K562 (cell line): ENCODE measurements around the gene FBXL4. TPM values are rescaled to one million over a fixed set of nuclear protein-coding genes. Genes with fewer than 3 reads are reported as not detected.

ENCODE experiments used
- ATAC-seq: fragments of 200-7000 bp; cut with Tn5 transposase; 3 replicates; pipeline ENCODE4 v1.9.1; 2020; ENCODE audit warnings: moderate library complexity
- BruUV-seq: library from RNA; stranded (reverse); fragments of 400-500 nt; replicated peaks from 2 replicates; lab custom pipeline; 2021; lab: Mats Ljungman, UMichigan
- CTCF ChIA-PET: fragments of 300-600 bp; formaldehyde crosslinking; extraction: SDS; loops from one replicate; lab custom pipeline; 2021; ENCODE audit warnings: low intra/inter-chr PET ratio; lab: Yijun Ruan, JAX
- POLR2A ChIA-PET: fragments of 300-600, 350-650 bp; sonication (Branson Sonifier 250); formaldehyde crosslinking; extraction: SDS; loops from one replicate; lab custom pipeline; 2021; ENCODE audit warnings: antibody characterized with exemption, inconsistent platforms; lab: Yijun Ruan, JAX
- DNase-seq, 4 experiments: peaks; one replicate each; pipeline versions ENCODE4 v3.0.0 to v3.0.0-alpha.2; 2011 to 2018; ENCODE audit warnings: low spot score in 3 of 4, mixed read lengths in 3 of 4; ENCODE audit errors: extremely low read depth in 1 of 4
- FAIRE-seq: peaks from 2 replicates; lab custom pipeline; 2011; peaks lifted over from hg19 to GRCh38; lab: Jason Lieb, UNC
- H2AFZ ChIP-seq: 2 replicates; pipeline ENCODE4 v1.6.0; 2011; ENCODE audit warnings: low read depth, low read length, control low read depth, inconsistent platforms
- H3K27ac ChIP-seq: fragments of 200-600 bp; 3 replicates; pipeline ENCODE4 v1.8.0; 2011; ENCODE audit warnings: low read depth, mild to moderate bottlenecking, control low read depth, inconsistent platforms, low read length, moderate library complexity, mixed read lengths; ENCODE audit errors: extremely low read depth
- H3K27me3 ChIP-seq, 2 experiments: fragments of 300-600 bp in 1 of 2; 2 replicates in 1 of 2; 3 replicates in 1 of 2; pipeline versions ENCODE4 v1.6.0 to v1.8.0; 2011; ENCODE audit warnings: inconsistent platforms in 2 of 2, low read length in 2 of 2, mild to moderate bottlenecking in 1 of 2, mixed read lengths in 1 of 2, moderate library complexity in 1 of 2; ENCODE audit not compliant: control insufficient read depth in 2 of 2, insufficient read depth in 2 of 2
- H3K36me3 ChIP-seq: fragments of 300-600 bp; 3 replicates; pipeline ENCODE4 v1.8.0; 2011; ENCODE audit warnings: mild to moderate bottlenecking, low read length, inconsistent platforms; ENCODE audit not compliant: control insufficient read depth, insufficient read depth
- H3K4me1 ChIP-seq, 2 experiments: fragments of 200-600 bp in 1 of 2; replicated peaks in 1 of 2; 2 replicates in 1 of 2; 3 replicates in 1 of 2; pipeline versions ENCODE4 v1.5.1 to v1.8.0; 2011; ENCODE audit warnings: inconsistent platforms in 2 of 2, low read length in 2 of 2, mild to moderate bottlenecking in 1 of 2, mixed read lengths in 1 of 2, moderate library complexity in 1 of 2; ENCODE audit not compliant: control insufficient read depth in 2 of 2, insufficient read depth in 2 of 2
- H3K4me2 ChIP-seq: 2 replicates; pipeline ENCODE4 v1.6.1; 2011; ENCODE audit warnings: low read length, control low read depth, inconsistent platforms, mixed read lengths; ENCODE audit not compliant: insufficient read depth
- H3K4me3 ChIP-seq: fragments of 200-600 bp; sonication (generic), shearing (Covaris generic); 2 replicates; pipeline ENCODE4 v1.5.1; 2016; ENCODE audit warnings: control low read depth, inconsistent platforms
- H3K79me2 ChIP-seq: fragments of 200-600 bp; 3 replicates; pipeline ENCODE4 v1.8.0; 2011; ENCODE audit warnings: low read length, inconsistent platforms; ENCODE audit not compliant: control insufficient read depth, insufficient read depth
- H3K9ac ChIP-seq, 2 experiments: 2 replicates each; pipeline versions ENCODE4 v1.6.0 to v1.6.1; 2011; ENCODE audit warnings: low read depth in 2 of 2, low read length in 2 of 2, control low read depth in 1 of 2, inconsistent platforms in 1 of 2, mild to moderate bottlenecking in 1 of 2, mixed read lengths in 1 of 2; ENCODE audit not compliant: insufficient read depth in 1 of 2
- H3K9me1 ChIP-seq: one replicate; pipeline ENCODE4 v1.6.0; 2011; ENCODE audit warnings: inconsistent platforms, mild to moderate bottlenecking, low read length, moderate library complexity; ENCODE audit not compliant: control insufficient read depth, insufficient read depth
- H3K9me3 ChIP-seq: replicated peaks from 2 replicates; pipeline ENCODE4 v1.5.1; 2011; ENCODE audit warnings: low read depth, low read length, inconsistent platforms; ENCODE audit not compliant: control insufficient read depth, insufficient read depth
- H4K20me1 ChIP-seq: replicated peaks from 2 replicates; pipeline ENCODE4 v1.6.1; 2011; ENCODE audit warnings: low read length, inconsistent platforms, mixed read lengths; ENCODE audit not compliant: control insufficient read depth, insufficient read depth
- CBX5 ChIP-seq: IDR thresholded peaks from 2 replicates; pipeline ENCODE4 v1.6.1; 2014; ENCODE audit warnings: low read depth, borderline replicate concordance
- CCNT2 ChIP-seq: IDR thresholded peaks from 2 replicates; pipeline ENCODE4 v1.6.1; 2011; ENCODE audit warnings: borderline replicate concordance, low read depth, mild to moderate bottlenecking, moderate library complexity, mixed read lengths, low read length; ENCODE audit not compliant: insufficient read length; ENCODE audit errors: extremely low read depth
- ESRRB ChIP-seq: fragments of 250-450 bp; sonication (Bioruptor Pico); IDR thresholded peaks from 2 replicates; pipeline ENCODE4 v1.5.0; 2020; ENCODE audit warnings: mild to moderate bottlenecking, moderate library complexity, borderline replicate concordance
- EWSR1 ChIP-seq: fragments of 450-650 bp; IDR thresholded peaks from 2 replicates; pipeline ENCODE4 v1.6.1; 2018; ENCODE audit warnings: borderline replicate concordance, mild to moderate bottlenecking, low read depth, moderate library complexity; ENCODE audit not compliant: partially characterized antibody
- KDM1A ChIP-seq, 2 experiments: fragments of 450-650 bp; IDR thresholded peaks; 2 replicates each; pipeline ENCODE4 v1.6.1; 2016; ENCODE audit warnings: mild to moderate bottlenecking in 2 of 2
- NFXL1 ChIP-seq: fragments of 450-650 bp; formaldehyde crosslinking; IDR thresholded peaks from 2 replicates; pipeline ENCODE4 v1.4.0; 2021; ENCODE audit warnings: mild to moderate bottlenecking
- PCBP1 ChIP-seq: fragments of 200-400 bp; formaldehyde crosslinking; IDR thresholded peaks from 2 replicates; pipeline ENCODE4 v1.6.1; 2018; ENCODE audit warnings: mild to moderate bottlenecking, low read depth, low read length; ENCODE audit not compliant: poor library complexity, severe bottlenecking
- PHF20 ChIP-seq: fragments of 450-650 bp; IDR thresholded peaks from 2 replicates; pipeline ENCODE4 v1.6.1; 2018; ENCODE audit not compliant: partially characterized antibody
- POLR2AphosphoS5 ChIP-seq: IDR thresholded peaks from 2 replicates; pipeline ENCODE4 v1.6.1; 2011; ENCODE audit warnings: mild to moderate bottlenecking, low read depth, low read length, moderate library complexity; ENCODE audit not compliant: control insufficient read depth, insufficient read depth
- TAF1 ChIP-seq: IDR thresholded peaks from 2 replicates; pipeline ENCODE4 v1.6.1; 2011; ENCODE audit warnings: mild to moderate bottlenecking, low read length, moderate library complexity; ENCODE audit not compliant: insufficient read depth, control insufficient read depth, severe bottlenecking; ENCODE audit errors: extremely low read depth
- TCFL5 ChIP-seq: fragments of 250-450 bp; sonication (Bioruptor Pico); conservative IDR thresholded peaks from 2 replicates; pipeline ENCODE4 v1.6.1; 2021; ENCODE audit warnings: mild to moderate bottlenecking, moderate library complexity, matching md5 sums
- THRAP3 ChIP-seq: fragments of 450-650 bp; IDR thresholded peaks from 2 replicates; pipeline ENCODE4 v1.6.1; 2016; ENCODE audit warnings: mild to moderate bottlenecking, inconsistent platforms, borderline replicate concordance
- ZKSCAN3 ChIP-seq: fragments of 250-450 bp; sonication (Bioruptor Pico); IDR thresholded peaks from 2 replicates; pipeline ENCODE4 v1.4.0; 2020
- ZNF224 ChIP-seq: sonication (generic); formaldehyde crosslinking; IDR thresholded peaks from 2 replicates; pipeline ENCODE4 v1.8.0; 2022; ENCODE audit warnings: mild to moderate bottlenecking, missing genetic modification reagents
- WGBS: fragments of 100-300 bp; shearing (Covaris generic); methylation state at CpG from one replicate; pipeline ENCODE4 v1.1.6; 2016; ENCODE audit warnings: low coverage, mixed read lengths; ENCODE audit not compliant: insufficient coverage; ENCODE audit errors: missing lambda C conversion rate; 5-methylcytosine and 5-hydroxymethylcytosine counted together
- in situ Hi-C: fragments of 300-500 bp; cut with MboI; formaldehyde crosslinking; loops from 4 replicates; pipeline ENCODE4 v1.15.0; 2018; ENCODE audit warnings: inconsistent platforms, mixed read lengths
- intact Hi-C: fragments of 100-400 bp; cut with micrococcal nuclease; formaldehyde crosslinking; loops from 2 replicates; pipeline ENCODE4 v1.14.2; 2022
- polyA plus RNA-seq, 8 experiments: library from polyadenylated mRNA; depleted of rRNA in 4 of 8; stranded (reverse) in 5 of 8; unstranded in 3 of 8; fragments of >200 nt; fragmentation: Nextera tagmentation in 2 of 8; fragmentation: Illumina TruSeq in 1 of 8; extraction: Ambion mirVana in 2 of 8; extraction: Trizol in 1 of 8; gene quantifications; 2 replicates each; pipeline versions ENCODE4 v1.2.1 to v1.2.3, GENCODE V29; 2011 to 2014; ENCODE audit warnings: inconsistent platforms in 1 of 8, missing spikeins in 1 of 8
- total RNA-seq, 7 experiments: library from RNA; depleted of rRNA in 6 of 7; stranded (reverse); fragments of >200 nt in 6 of 7; fragmentation: Illumina TruSeq in 2 of 7; extraction: Trizol in 2 of 7; gene quantifications; 2 replicates each; pipeline versions ENCODE4 v1.2.1 to v1.2.3, GENCODE V29; 2011 to 2021; ENCODE audit warnings: low replicate concordance in 1 of 7
- TF ChIP-seq, protein P1 (sequence below): fragments of 250-450 bp; sonication (Bioruptor Pico); IDR thresholded peaks from 2 replicates; pipeline ENCODE4 v1.6.1; 2021; ENCODE audit warnings: mild to moderate bottlenecking
- TF ChIP-seq, protein P2 (sequence below): fragments of 250-450 bp; sonication (Bioruptor Pico); IDR thresholded peaks from 2 replicates; pipeline ENCODE4 v1.4.0; 2020; ENCODE audit warnings: mild to moderate bottlenecking, moderate library complexity
- TF ChIP-seq, protein P3 (sequence below): sonication (generic); IDR thresholded peaks from 2 replicates; pipeline ENCODE4 v1.6.1; 2016

The FBXL4 gene
- total and polyA plus RNA-seq, 9 of the 15 experiments (the other 6 are each of a cell fraction or from before 2014, with no cell fraction given), result 4.2 to 23.1 (median 7.7) TPM

DNA sequence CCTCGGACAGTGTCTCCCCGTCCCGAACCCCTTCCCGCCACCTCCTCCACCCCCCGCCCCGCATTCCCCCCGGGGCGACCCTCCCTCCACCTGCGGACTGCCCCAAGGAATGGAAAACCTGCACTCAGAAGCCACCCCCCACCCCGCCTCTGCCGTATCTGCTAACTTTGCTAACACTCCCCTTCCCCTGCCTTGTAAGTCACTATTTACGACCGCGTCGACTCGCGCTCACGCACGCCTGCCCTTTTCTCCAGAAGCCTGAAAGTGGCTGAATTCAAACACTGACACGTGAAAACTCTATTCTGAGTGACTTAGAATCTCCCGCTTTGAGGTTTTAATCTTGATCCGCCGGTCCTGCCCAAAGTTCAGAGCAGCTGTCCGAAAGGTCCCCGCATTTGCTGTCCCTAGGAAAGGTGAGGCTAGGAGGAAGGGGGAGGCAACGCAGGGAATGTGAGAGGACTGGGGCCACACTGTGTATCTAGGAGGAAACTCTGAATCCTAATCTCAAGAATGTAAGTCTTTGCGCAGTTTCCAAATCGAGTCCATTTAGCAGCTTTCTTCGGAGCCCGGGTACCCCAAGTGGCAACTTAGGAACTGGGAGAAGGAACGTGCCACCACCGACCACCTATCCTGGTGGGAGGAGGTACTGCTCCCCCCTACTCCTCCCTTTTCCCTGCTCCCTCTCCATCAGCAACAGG is 122.7 kb downstream of the FBXL4 start:
- H3K9me3 ChIP-seq, result no peaks in the 10 kb centered on the region
- H3K27ac ChIP-seq, result no peak overlapping the region
- intact Hi-C loops, result no loop called here
- BruUV-seq, result no TSS peak
- H3K36me3 ChIP-seq, result no peaks in the 10 kb centered on the region
- WGBS, result 10% methylated on average over 20 of the region's 32 CpGs
- no peak overlapping the region for H3K4me2 ChIP-seq
- CTCF ChIA-PET, result no interaction called here
- H2AFZ ChIP-seq, result no peak overlapping the region; the same call in 1 of the 2 replicates
- no peaks in the 10 kb centered on the region for H3K79me2 ChIP-seq
- H3K9me1 ChIP-seq, result no peaks in the 10 kb centered on the region
- H3K4me1 ChIP-seq, result peaks cover 0 to 12% of the 10 kb centered on the region in 2 experiments; a peak in 2 of 5 replicates
- in situ Hi-C loops, result no loop called here
- no peak for DNase-seq
- H3K4me3 ChIP-seq, result no peak overlapping the region
- peaks cover 27 to 34% of the 10 kb centered on the region in 2 experiments for H3K27me3 ChIP-seq
- H3K9ac ChIP-seq, result no peak overlapping the region
- POLR2A ChIA-PET, result no interaction called here
- TF ChIP-seq, protein P1, sequence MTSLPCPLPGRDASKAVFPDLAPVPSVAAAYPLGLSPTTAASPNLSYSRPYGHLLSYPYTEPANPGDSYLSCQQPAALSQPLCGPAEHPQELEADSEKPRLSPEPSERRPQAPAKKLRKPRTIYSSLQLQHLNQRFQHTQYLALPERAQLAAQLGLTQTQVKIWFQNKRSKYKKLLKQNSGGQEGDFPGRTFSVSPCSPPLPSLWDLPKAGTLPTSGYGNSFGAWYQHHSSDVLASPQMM, result no peak
- no peak for TF ChIP-seq PCBP1
- no peak for TF ChIP-seq ESRRB (CRISPR knock-in tag)
- TF ChIP-seq THRAP3, result no peak
- no peak for TF ChIP-seq CCNT2
- no peak for TF ChIP-seq TAF1
- no peak for TF ChIP-seq KDM1A (IDR thresholded peaks at IDR 0.05)
- no peak for TF ChIP-seq TCFL5
- TF ChIP-seq EWSR1, result no peak
- no peak for TF ChIP-seq ZKSCAN3 (CRISPR knock-in tag)
- TF ChIP-seq, protein P2, sequence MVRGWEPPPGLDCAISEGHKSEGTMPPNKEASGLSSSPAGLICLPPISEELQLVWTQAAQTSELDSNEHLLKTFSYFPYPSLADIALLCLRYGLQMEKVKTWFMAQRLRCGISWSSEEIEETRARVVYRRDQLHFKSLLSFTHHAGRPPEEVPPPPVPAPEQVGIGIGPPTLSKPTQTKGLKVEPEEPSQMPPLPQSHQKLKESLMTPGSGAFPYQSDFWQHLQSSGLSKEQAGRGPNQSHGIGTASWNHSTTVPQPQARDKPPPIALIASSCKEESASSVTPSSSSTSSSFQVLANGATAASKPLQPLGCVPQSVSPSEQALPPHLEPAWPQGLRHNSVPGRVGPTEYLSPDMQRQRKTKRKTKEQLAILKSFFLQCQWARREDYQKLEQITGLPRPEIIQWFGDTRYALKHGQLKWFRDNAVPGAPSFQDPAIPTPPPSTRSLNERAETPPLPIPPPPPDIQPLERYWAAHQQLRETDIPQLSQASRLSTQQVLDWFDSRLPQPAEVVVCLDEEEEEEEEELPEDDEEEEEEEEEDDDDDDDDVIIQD, result no peak
- no peak for TF ChIP-seq POLR2AphosphoS5
- no peak for TF ChIP-seq NFXL1 (CRISPR knock-in tag)
- TF ChIP-seq CBX5, result no peak
- no peak for TF ChIP-seq ZNF224 (CRISPR knock-in tag)
- no peak for TF ChIP-seq PHF20
- TF ChIP-seq, protein P3, sequence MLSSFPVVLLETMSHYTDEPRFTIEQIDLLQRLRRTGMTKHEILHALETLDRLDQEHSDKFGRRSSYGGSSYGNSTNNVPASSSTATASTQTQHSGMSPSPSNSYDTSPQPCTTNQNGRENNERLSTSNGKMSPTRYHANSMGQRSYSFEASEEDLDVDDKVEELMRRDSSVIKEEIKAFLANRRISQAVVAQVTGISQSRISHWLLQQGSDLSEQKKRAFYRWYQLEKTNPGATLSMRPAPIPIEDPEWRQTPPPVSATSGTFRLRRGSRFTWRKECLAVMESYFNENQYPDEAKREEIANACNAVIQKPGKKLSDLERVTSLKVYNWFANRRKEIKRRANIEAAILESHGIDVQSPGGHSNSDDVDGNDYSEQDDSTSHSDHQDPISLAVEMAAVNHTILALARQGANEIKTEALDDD, result no peak
- TF ChIP-seq, all 486 proteins: peak for 0
- FAIRE-seq (no peak), ATAC-seq (peak; percentile 14; the same call in 2 of the 3 replicates)
- no peaks in the 10 kb centered on the region for H4K20me1 ChIP-seq
